ENCODE measurements around the gene NSDHL.

DNA sequence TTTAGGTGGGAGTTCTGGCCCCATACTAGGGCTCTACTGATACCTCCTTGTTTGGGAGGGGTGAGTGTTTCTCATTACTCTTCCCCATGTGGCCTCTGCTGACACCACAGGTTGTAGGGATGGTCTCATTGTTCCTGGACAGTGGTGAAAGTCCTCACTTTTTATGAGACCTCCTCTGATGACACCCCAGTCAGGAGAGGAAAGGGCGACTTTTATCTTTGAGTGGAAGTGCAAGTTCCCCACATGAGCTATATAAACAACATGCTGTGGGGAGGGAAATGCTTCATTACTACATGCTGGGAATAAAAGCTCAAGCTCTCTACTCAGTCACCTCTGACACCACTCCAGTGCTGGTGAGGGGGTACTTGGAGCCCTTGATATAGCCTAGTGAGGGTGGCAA is 31.9 kb upstream of the NSDHL start:
- TF ChIP-seq, protein P1, sequence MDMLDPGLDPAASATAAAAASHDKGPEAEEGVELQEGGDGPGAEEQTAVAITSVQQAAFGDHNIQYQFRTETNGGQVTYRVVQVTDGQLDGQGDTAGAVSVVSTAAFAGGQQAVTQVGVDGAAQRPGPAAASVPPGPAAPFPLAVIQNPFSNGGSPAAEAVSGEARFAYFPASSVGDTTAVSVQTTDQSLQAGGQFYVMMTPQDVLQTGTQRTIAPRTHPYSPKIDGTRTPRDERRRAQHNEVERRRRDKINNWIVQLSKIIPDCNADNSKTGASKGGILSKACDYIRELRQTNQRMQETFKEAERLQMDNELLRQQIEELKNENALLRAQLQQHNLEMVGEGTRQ (IDR thresholded peaks at IDR 0.05), result no peak
- TF ChIP-seq, protein P2, sequence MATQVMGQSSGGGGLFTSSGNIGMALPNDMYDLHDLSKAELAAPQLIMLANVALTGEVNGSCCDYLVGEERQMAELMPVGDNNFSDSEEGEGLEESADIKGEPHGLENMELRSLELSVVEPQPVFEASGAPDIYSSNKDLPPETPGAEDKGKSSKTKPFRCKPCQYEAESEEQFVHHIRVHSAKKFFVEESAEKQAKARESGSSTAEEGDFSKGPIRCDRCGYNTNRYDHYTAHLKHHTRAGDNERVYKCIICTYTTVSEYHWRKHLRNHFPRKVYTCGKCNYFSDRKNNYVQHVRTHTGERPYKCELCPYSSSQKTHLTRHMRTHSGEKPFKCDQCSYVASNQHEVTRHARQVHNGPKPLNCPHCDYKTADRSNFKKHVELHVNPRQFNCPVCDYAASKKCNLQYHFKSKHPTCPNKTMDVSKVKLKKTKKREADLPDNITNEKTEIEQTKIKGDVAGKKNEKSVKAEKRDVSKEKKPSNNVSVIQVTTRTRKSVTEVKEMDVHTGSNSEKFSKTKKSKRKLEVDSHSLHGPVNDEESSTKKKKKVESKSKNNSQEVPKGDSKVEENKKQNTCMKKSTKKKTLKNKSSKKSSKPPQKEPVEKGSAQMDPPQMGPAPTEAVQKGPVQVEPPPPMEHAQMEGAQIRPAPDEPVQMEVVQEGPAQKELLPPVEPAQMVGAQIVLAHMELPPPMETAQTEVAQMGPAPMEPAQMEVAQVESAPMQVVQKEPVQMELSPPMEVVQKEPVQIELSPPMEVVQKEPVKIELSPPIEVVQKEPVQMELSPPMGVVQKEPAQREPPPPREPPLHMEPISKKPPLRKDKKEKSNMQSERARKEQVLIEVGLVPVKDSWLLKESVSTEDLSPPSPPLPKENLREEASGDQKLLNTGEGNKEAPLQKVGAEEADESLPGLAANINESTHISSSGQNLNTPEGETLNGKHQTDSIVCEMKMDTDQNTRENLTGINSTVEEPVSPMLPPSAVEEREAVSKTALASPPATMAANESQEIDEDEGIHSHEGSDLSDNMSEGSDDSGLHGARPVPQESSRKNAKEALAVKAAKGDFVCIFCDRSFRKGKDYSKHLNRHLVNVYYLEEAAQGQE (IDR thresholded peaks at IDR 0.05), result no peak
- TF ChIP-seq, protein P3, sequence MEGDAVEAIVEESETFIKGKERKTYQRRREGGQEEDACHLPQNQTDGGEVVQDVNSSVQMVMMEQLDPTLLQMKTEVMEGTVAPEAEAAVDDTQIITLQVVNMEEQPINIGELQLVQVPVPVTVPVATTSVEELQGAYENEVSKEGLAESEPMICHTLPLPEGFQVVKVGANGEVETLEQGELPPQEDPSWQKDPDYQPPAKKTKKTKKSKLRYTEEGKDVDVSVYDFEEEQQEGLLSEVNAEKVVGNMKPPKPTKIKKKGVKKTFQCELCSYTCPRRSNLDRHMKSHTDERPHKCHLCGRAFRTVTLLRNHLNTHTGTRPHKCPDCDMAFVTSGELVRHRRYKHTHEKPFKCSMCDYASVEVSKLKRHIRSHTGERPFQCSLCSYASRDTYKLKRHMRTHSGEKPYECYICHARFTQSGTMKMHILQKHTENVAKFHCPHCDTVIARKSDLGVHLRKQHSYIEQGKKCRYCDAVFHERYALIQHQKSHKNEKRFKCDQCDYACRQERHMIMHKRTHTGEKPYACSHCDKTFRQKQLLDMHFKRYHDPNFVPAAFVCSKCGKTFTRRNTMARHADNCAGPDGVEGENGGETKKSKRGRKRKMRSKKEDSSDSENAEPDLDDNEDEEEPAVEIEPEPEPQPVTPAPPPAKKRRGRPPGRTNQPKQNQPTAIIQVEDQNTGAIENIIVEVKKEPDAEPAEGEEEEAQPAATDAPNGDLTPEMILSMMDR (IDR thresholded peaks at IDR 0.05), result no peak
- TF ChIP-seq POLR2A (IDR thresholded peaks at IDR 0.05; ENCODE audit: low read length) (no peak), RFX5 (IDR thresholded peaks at IDR 0.05) (no peak), RAD21 (conservative IDR thresholded peaks at IDR 0.05 in 1 of 2, IDR thresholded peaks at IDR 0.05 in 1 of 2) (no peak), GATA3 (IDR thresholded peaks at IDR 0.05; ENCODE audit: borderline replicate concordance) (no peak), FOSB (CRISPR knock-in tag; IDR thresholded peaks at IDR 0.05) (no peak), KDM5A (IDR thresholded peaks at IDR 0.05) (no peak), CEBPB (IDR thresholded peaks at IDR 0.05) (no peak)
- TF ChIP-seq, protein P4, sequence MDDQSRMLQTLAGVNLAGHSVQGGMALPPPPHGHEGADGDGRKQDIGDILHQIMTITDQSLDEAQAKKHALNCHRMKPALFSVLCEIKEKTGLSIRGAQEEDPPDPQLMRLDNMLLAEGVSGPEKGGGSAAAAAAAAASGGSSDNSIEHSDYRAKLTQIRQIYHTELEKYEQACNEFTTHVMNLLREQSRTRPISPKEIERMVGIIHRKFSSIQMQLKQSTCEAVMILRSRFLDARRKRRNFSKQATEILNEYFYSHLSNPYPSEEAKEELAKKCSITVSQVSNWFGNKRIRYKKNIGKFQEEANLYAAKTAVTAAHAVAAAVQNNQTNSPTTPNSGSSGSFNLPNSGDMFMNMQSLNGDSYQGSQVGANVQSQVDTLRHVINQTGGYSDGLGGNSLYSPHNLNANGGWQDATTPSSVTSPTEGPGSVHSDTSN (IDR thresholded peaks at IDR 0.05), result no peak
